Prostate gland (tissue), 2 donors: ENCODE measurements around the gene CD72. TPM values are rescaled to one million over a fixed set of nuclear protein-coding genes. Genes with fewer than 3 reads are reported as not detected.

Source experiments
- DNase-seq: peaks from one replicate; pipeline ENCODE4 v3.0.0-alpha.2; 2019; ENCODE audit warnings: low spot score
- H3K27ac ChIP-seq, 2 donors: fragments of 200-600 bp; sonication (generic); 2 replicates each; pipeline ENCODE4 v1.5.1; 2017 to 2019
- H3K27me3 ChIP-seq: fragments of 200-600 bp; sonication (generic); replicated peaks from 2 replicates; pipeline ENCODE4 v1.5.1; 2019; ENCODE audit not compliant: insufficient read depth
- H3K36me3 ChIP-seq, 2 donors: fragments of 200-600 bp; sonication (generic); 1 replicate in 1 of 2; 2 replicates in 1 of 2; pipeline versions ENCODE4 v1.5.1 to v1.8.1; 2017 to 2019
- H3K4me1 ChIP-seq: fragments of 200-600 bp; sonication (generic); replicated peaks from 2 replicates; pipeline ENCODE4 v1.5.1; 2019
- H3K4me3 ChIP-seq, 2 donors: fragments of 200-600 bp; sonication (generic); 2 replicates each; pipeline ENCODE4 v1.5.1; 2017 to 2019
- H3K9me3 ChIP-seq: fragments of 200-600 bp; sonication (generic); 2 replicates; pipeline ENCODE4 v1.5.1; 2017
- POLR2A ChIP-seq: fragments of 450-650 bp; IDR thresholded peaks from one replicate; pipeline ENCODE4 v1.6.1; 2016; ENCODE audit warnings: antibody characterized with exemption, mild to moderate bottlenecking
- POLR2AphosphoS5 ChIP-seq: sonication (generic); formaldehyde crosslinking; IDR thresholded peaks from one replicate; pipeline ENCODE4 v1.6.1; 2017; ENCODE audit warnings: antibody characterized with exemption
- whole genome bisulfite sequencing: methylation state at CpG from one replicate; pipeline ENCODE4 v1.1.5; 2018; 5-methylcytosine and 5-hydroxymethylcytosine counted together
- intact Hi-C: fragments of 100-400 bp; cut with DNase I; formaldehyde crosslinking; loops from one replicate; pipeline ENCODE4 v1.14.2; 2022
- total RNA-seq, 2 donors: library from RNA; depleted of rRNA; stranded (reverse); fragments of >200 nt; gene quantifications; one replicate each; pipeline ENCODE4 v1.1.0, GENCODE V29; 2016
- TF ChIP-seq, protein P1 (sequence below), 4 experiments: fragments of 200-600 bp in 2 of 4; fragments of 450-650 bp in 2 of 4; sonication (generic) in 2 of 4; IDR thresholded peaks; 1 replicate in 3 of 4; 2 replicates in 1 of 4; pipeline ENCODE4 v1.5.1; 2016 to 2019; ENCODE audit warnings: antibody characterized with exemption in 4 of 4, mild to moderate bottlenecking in 2 of 4, moderate library complexity in 2 of 4

CD72 gene
- total RNA-seq, 2 donors from 2014 or later = 3.0 to 3.2 TPM

GRCh38 chr9:35659340-35659739 lies 41.1 kb upstream of the CD72 start:
- Histone ChIP-seq H3K9me3 (no peaks in the 10 kb centered on the region), H3K36me3 (no peaks in the 10 kb centered on the region), H3K27ac (peak overlapping the region; percentile 85 to 93), H3K4me1 (no peaks in the 10 kb centered on the region), H3K4me3 (peak overlapping the region in 1 of 2 donors; percentile 84), H3K27me3 (no peaks in the 10 kb centered on the region)
- 56% methylated on average over 3 of the region's 3 CpGs for WGBS
- intact Hi-C loops = loop anchor here (5.0 kb wide), 1 partner anchor 73 kb away; the partner anchor contains the start of genes CREB3 and TLN1
- DNase-seq = no peak
- peak; percentile 29 for TF ChIP-seq POLR2AphosphoS5
- no peak for TF ChIP-seq POLR2A
- TF ChIP-seq, protein P1, sequence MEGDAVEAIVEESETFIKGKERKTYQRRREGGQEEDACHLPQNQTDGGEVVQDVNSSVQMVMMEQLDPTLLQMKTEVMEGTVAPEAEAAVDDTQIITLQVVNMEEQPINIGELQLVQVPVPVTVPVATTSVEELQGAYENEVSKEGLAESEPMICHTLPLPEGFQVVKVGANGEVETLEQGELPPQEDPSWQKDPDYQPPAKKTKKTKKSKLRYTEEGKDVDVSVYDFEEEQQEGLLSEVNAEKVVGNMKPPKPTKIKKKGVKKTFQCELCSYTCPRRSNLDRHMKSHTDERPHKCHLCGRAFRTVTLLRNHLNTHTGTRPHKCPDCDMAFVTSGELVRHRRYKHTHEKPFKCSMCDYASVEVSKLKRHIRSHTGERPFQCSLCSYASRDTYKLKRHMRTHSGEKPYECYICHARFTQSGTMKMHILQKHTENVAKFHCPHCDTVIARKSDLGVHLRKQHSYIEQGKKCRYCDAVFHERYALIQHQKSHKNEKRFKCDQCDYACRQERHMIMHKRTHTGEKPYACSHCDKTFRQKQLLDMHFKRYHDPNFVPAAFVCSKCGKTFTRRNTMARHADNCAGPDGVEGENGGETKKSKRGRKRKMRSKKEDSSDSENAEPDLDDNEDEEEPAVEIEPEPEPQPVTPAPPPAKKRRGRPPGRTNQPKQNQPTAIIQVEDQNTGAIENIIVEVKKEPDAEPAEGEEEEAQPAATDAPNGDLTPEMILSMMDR (IDR thresholded peaks at IDR 0.05) = no peak

DNA sequence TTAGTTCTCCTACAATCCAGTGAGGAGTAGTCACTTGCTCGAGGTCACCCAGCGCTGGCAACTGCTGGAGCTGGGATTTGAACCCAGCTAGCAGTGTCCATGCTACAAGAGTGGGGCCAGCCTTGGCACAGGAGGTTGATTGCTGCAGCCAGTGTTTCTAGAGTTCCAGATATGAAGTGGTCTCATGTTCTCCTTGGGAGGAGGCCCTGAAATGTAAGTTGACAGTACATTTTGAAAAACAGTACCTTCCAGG lies 40.7 kb upstream of the CD72 start:
- H3K4me1 ChIP-seq = no peaks in the 10 kb centered on the region
- peak overlapping the region; percentile 85 to 93 for H3K27ac ChIP-seq
- intact Hi-C loops = loop anchor here (5.0 kb wide), 1 partner anchor 73 kb away; the partner anchor contains the start of genes CREB3 and TLN1
- TF ChIP-seq POLR2AphosphoS5 = no peak
- TF ChIP-seq POLR2A = no peak
- TF ChIP-seq, protein P1 (IDR thresholded peaks at IDR 0.05) = no peak
- no peak for DNase-seq
- WGBS = 7% methylated on average over 2 of the region's 2 CpGs
- peak overlapping the region; percentile 84 to 91 for H3K4me3 ChIP-seq
- no peaks in the 10 kb centered on the region for H3K36me3 ChIP-seq
- no peaks in the 10 kb centered on the region for H3K27me3 ChIP-seq
- H3K9me3 ChIP-seq = no peaks in the 10 kb centered on the region

GRCh38 chr9:35658137-35658967 lies 40.1 kb upstream of the CD72 start, which contains the start of gene CCDC107:
Gene CCDC107 (plus strand): TSS chr9:35658292. CDS start chr9:35658380, 88 bp downstream.
- intact Hi-C loops = loop anchor here (5.0 kb wide), 1 partner anchor 74 kb away; the partner anchor contains the start of genes CREB3 and TLN1
- WGBS = under 1% methylated on average over 50 of the region's 67 CpGs
- DNase-seq = peak; percentile 79

GRCh38 chr9:35657546-35658136 lies 39.4 kb upstream of the CD72 start, which contains the start of gene RMRP:
Gene RMRP (minus strand): TSS chr9:35658019.
- peak within 1 kb of the TSS; percentile 84 to 91 for H3K4me3 ChIP-seq
- no peaks in the 10 kb centered on the region for H3K9me3 ChIP-seq
- TF ChIP-seq, protein P1 (IDR thresholded peaks at IDR 0.05) = peak in 3 of 4 experiments; percentile 15 to 60 (median 47)
- peak; percentile 68 for TF ChIP-seq POLR2A
- peak; percentile 97 for TF ChIP-seq POLR2AphosphoS5
- H3K4me1 ChIP-seq = no peaks in the 10 kb centered on the region
- H3K27ac ChIP-seq = peak within 1 kb of the TSS; percentile 85 to 93
- intact Hi-C loops = loop anchor here (5.0 kb wide), 1 partner anchor 75 kb away; the partner anchor contains the start of genes CREB3 and TLN1
- H3K27me3 ChIP-seq = no peaks in the 10 kb centered on the region
- WGBS = under 1% methylated on average over 42 of the region's 42 CpGs
- no peaks in the 10 kb centered on the region for H3K36me3 ChIP-seq
- DNase-seq = peak; percentile 95

More at GRCh38 chr9:35658137-35658967, 40.1 kb upstream of the CD72 start, which contains the start of gene CCDC107:
- H3K27me3 ChIP-seq = no peaks in the 10 kb centered on the region
- no peaks in the 10 kb centered on the region for H3K9me3 ChIP-seq
- no peaks in the 10 kb centered on the region for H3K4me1 ChIP-seq
- peak within 1 kb of the TSS; percentile 84 to 91 for H3K4me3 ChIP-seq
- peak within 1 kb of the TSS; percentile 85 to 93 for H3K27ac ChIP-seq
- TF ChIP-seq POLR2A (peak; percentile 89), POLR2AphosphoS5 (no peak)
- TF ChIP-seq, protein P1 (IDR thresholded peaks at IDR 0.05) = peak; percentile 27 to 66 (median 57)
- no peaks in the 10 kb centered on the region for H3K36me3 ChIP-seq
